ENCODE measurements around the gene RNASET2.
"Not testable (repeated sequence)": the region's sequence is repeated elsewhere in the genome, so short reads cannot be mapped to it uniquely, and the experiment has no call there.

RNASET2 gene

GRCh38 chr6:166969390-166970002 is 13.1 kb upstream of the RNASET2 start:
- no peak for DNase-seq

GRCh38 chr6:166966268-166966667 is 9.9 kb upstream of the RNASET2 start:
- no peak for DNase-seq

GRCh38 chr6:166960609-166960978 is 4.2 kb upstream of the RNASET2 start:
- no peak for DNase-seq

GRCh38 chr6:166959911-166960608 is 3.7 kb upstream of the RNASET2 start:
- no peak for DNase-seq

GRCh38 chr6:166958926-166959861 is 2.8 kb upstream of the RNASET2 start:
- DNase-seq = no peak

GRCh38 chr6:166957805-166958076 is 1.4 kb upstream of the RNASET2 start:
- DNase-seq = no peak

GRCh38 chr6:166957087-166957804 is 896 bp upstream of the RNASET2 start:
- no peak for DNase-seq

GRCh38 chr6:166955865-166956443 is 396 bp downstream of the RNASET2 start:
- no peak for DNase-seq

GRCh38 chr6:166955121-166955864 is 1.1 kb downstream of the RNASET2 start:
- no peak for DNase-seq

- DNase-seq = no peak
Measured at GRCh38 chr6:166954118-166954713, 2.1 kb downstream of the RNASET2 start.

- DNase-seq = no peak
Measured at GRCh38 chr6:166952567-166953486, 3.5 kb downstream of the RNASET2 start.

GRCh38 chr6:166952121-166952520 is 4.2 kb downstream of the RNASET2 start:
- no peak for DNase-seq

GRCh38 chr6:166951670-166952060 is 4.7 kb downstream of the RNASET2 start:
- no peak for DNase-seq

GRCh38 chr6:166950892-166951669 is 5.3 kb downstream of the RNASET2 start:
- DNase-seq = peak; percentile 67

- no peak for DNase-seq
Measured at GRCh38 chr6:166950443-166950821, 5.9 kb downstream of the RNASET2 start.

GRCh38 chr6:166949528-166950442 is 6.6 kb downstream of the RNASET2 start:
- no peak for DNase-seq

GRCh38 chr6:166948724-166949123 is 7.6 kb downstream of the RNASET2 start:
- not testable (repeated sequence) for DNase-seq

- no peak for DNase-seq
Measured at GRCh38 chr6:166947251-166947650, 9.1 kb downstream of the RNASET2 start.

GRCh38 chr6:166946125-166946524 is 10.2 kb downstream of the RNASET2 start:
- no peak for DNase-seq

All from stimulated activated CD4-positive, alpha-beta T cell treated with anti-CD3 and anti-CD28 coated beads, Interleukin-12 subunit alpha, Interleukin-12 subunit beta, amount 100 ng/mL, for 4 hours (primary cell).